HG03575 (cell line): ENCODE measurements around the gene PTPRN2.
"Not testable (repeated sequence)": the region's sequence is repeated elsewhere in the genome, so short reads cannot be mapped to it uniquely, and the experiment has no call there.

Experiments used
- ATAC-seq: cut with Tn5 transposase; IDR thresholded peaks from one replicate; pipeline ENCODE4 v1.9.1; 2021; ENCODE audit not compliant: unreplicated experiment, insufficient number of reproducible peaks, low FRiP score; ENCODE audit errors: extremely low read depth

Gene PTPRN2

GRCh38 chr7:157699357-157700013 is 888.1 kb downstream of the PTPRN2 start:
- ATAC-seq: no peak

GRCh38 chr7:157697287-157697686 is 890.3 kb downstream of the PTPRN2 start:
- ATAC-seq: not testable (repeated sequence)

- not testable (repeated sequence) for ATAC-seq
These were observed 892.0 kb downstream of the PTPRN2 start for GRCh38 chr7:157695609-157696008.

DNA sequence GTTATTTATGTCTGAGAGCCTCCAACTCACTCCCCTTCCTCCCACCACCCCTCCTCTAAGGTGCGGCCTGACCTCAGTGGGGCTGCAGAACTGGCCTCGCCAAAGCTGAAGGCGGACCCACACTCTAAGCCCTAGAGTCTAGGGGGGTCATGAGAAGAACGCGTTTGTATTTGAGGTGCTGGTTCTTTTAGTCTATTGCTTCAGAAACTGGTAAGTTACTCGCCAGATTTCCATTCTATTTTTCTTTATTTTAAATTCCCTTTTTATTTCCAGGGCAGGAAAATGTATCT is 893.3 kb downstream of the PTPRN2 start:
- no peak for ATAC-seq

DNA sequence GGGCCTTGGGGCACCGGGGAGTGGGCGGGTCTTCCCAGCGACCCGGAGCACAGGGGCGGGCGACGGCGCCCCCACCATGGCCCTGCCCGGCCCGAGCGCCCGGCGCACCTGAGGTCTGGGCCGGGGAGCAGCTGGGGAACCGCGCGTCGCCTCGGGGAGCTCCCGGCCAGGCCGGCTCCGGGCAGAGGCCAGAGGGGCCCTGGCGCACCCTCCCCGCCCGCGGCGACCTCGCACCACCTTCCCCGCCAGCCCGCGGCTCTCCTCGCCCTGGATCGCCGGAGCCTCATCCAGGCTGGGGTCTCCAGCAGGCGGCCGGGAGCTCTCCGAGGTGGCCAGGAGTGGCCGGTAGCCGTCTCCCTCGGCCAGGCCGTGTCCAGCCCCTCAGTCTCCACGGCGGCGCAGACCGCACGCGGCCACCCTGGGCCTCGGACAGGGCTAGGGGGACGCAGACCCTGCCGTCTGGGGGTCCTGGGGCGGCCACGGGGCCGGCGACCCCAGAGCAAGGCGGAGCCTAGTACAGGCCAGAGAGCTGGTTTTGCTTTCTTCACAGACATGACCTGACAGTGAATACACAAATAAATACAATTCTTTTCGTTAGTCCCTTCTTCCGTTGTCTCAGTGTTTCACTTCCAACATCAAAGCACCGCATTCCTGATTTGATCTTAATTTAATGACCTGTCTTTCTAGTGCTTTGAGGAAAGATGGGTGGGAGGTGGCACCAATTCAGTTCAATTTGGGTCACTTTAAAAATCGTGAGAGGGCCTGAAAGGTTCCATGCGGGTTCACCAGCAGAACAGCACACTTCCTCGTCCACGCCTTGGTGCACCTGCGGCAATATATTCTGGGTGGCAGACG is 893.9 kb downstream of the PTPRN2 start:
- no peak for ATAC-seq

- ATAC-seq: no peak
These were observed 894.5 kb downstream of the PTPRN2 start for GRCh38 chr7:157693071-157693520.

- no peak for ATAC-seq
These were observed 895.1 kb downstream of the PTPRN2 start for GRCh38 chr7:157692460-157693011.

DNA sequence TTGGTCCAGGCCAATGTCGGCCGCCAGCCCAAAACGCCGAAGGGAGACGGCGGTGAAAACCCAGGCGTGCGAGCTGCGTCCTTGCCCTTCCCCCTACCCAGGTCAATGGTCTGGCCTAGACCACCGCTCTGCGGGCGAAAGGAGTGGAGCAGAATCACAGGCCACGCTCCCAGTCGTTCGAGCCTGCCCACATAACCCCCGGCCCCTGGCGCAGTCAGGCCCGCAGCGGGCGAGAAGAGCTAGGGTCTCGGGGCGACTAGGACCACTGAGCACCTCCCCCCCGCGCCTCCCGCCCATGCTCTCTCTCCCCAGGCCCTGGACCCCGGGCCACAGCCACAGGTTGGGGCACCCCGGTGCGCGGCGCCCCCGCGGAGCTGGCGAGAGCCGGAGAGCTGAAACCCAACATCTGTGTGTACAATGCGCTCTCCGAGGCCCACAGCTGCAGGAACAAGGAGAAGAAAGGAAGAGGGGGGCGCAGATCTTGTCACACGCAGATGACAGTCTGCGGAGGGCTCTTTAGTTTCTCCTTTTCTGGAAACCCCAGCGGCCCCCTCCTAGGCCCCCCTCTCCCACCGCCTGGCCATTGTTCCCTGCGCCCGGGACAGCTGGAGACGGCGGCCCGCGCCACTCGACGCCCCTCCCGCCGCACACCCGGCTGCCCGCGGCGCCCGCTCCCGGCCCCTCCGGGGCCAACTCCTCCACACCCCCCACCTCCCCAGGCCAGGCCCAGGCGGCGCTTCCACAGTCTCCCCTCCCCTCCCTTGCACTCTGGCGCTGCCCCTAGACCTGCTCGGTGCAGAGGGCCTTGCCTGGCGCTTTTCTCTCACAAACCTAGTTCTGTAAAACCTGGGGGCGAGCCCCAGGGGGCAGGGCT is 895.8 kb downstream of the PTPRN2 start:
- ATAC-seq: no peak

GRCh38 chr7:157690833-157691585 is 896.6 kb downstream of the PTPRN2 start:
- ATAC-seq: no peak

DNA sequence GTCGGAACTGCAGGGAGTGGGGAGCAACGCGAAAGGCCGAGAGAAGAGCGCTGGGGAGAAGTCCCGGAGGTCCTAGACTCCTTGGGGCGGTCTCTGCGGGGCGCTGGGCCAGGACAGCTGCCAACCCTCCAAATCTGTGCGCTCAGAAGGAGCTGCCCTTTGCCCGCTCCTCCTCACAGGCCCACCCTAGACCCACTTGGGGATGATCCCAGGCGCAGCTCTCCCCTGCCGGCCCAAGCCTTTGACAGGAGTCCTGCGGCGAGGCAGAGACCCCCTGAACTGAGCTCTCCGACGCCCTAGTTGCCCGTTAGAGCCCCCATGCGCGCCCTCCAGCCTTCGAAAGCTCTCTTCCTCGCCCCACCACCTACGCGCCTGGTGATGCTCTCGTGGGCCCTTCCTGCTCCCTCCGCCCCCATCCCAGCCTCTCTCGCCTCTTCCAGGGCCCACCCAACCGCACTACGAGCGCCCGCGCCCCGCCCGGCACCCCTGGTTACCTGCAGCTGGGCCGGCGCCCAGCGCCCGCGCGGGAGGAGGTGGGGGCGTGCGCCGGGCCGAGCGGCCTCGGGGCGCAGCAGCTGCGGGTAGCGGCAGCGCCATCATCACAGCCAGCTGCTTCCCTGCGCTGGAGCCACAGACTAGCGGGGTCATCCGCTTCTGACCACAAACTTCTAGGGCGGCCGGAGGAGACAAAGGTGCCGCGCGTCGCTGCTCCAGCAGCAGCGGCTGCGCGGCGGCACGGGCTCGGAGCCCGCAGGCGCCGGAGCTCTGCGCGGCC is 897.4 kb downstream of the PTPRN2 start:
- no peak for ATAC-seq

DNA sequence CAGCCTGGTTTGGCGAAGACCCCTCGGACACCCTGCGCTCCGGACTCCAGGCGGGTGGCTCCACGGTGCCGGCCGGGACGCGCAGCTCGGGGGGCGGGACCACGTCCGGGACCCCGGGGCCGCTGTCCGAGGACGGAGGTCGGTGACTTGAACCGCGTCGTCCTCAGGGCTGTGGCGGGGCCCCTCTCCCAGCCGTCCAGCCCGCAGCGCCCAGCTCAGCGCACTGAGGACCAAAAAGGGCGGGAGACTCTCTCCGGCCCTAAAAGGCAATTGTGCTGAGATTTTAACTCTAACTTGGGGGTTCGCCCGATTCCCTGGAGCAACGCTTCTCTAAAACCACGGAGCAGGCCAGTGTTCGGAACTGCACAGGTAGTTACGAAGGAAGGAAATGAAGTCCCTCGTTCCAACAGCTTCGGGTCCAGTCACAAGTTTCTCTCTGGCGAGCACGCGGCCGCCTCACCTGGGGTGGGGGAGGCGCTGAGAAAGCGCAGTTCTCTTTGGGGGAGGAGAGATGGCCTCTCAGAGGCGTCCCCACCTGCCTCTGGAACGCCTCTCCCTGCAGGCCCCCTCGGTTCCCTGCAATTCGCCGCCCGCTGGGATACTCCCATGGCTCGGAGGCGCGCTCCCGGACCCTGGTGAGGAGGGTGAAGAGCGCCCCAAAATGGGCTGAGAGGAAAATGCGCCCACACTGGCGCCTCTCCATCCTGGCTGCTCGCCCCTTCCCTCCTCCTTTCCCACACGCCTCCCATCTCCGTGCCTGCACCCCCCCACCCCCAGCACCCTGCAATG is 898.2 kb downstream of the PTPRN2 start:
- ATAC-seq: no peak

GRCh38 chr7:157688533-157689268 is 898.9 kb downstream of the PTPRN2 start:
- no peak for ATAC-seq

DNA sequence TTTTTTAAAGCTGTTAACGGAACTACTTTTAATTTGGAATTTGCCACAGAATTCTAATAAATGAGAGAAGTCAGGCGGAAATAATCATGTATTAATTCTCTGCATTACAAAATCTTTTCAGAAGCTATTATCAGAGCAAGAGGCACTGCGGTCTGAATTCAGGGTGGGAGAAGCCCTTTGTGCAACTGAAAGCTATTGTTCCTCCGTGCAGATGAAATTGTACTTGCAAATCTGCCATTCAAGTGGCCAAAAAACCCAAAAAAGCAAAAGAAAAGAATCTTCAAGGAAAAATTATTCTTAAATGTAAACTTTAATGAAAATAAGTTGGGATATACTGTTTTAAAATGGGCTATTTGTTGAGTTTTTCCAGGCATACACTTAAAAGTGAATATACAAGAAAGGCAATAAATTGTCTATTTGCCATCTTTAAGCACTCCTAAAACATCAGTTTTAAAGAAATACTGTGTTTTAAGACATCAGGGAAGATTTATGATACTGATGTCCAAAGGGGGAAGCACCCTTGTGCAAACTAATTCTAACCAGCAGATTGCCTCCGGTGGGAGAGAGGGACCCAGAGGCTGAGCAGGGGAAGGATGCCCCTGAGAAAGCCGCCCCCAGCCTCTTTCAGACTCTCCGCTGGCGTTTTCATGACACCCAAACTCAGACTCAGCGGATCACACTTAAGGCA is 899.6 kb downstream of the PTPRN2 start:
- ATAC-seq: no peak

GRCh38 chr7:157687158-157687557 is 900.5 kb downstream of the PTPRN2 start:
- ATAC-seq: no peak

GRCh38 chr7:157686285-157686894 is 901.2 kb downstream of the PTPRN2 start:
- ATAC-seq: no peak
